Smooth muscle cell (in vitro differentiated cells): ENCODE data around the gene BAG3. TPM values are rescaled to one million over a fixed set of nuclear protein-coding genes. Genes with fewer than 3 reads are reported as not detected.

Source experiments
- DNase-seq: peaks from one replicate; lab custom pipeline; 2025; ENCODE audit not compliant: unreplicated experiment; lab: John Stamatoyannopoulos, UW
- H2AFZ ChIP-seq: fragments of 200-600 bp; sonication (generic); 2 replicates; pipeline ENCODE4 v1.6.0; 2016; ENCODE audit warnings: antibody characterized with exemption, low read depth, mild to moderate bottlenecking
- H3F3A ChIP-seq: fragments of 200-600 bp; sonication (generic); 2 replicates; pipeline ENCODE4 v1.6.0; 2017; ENCODE audit warnings: antibody characterized with exemption, low read depth
- H3K27ac ChIP-seq: fragments of 200-600 bp; sonication (generic); 2 replicates; pipeline ENCODE4 v1.5.1; 2016; ENCODE audit warnings: low read depth, mild to moderate bottlenecking
- H3K27me3 ChIP-seq: fragments of 200-600 bp; sonication (generic); 2 replicates; pipeline ENCODE4 v1.6.1; 2016; ENCODE audit warnings: low read depth, mild to moderate bottlenecking
- H3K36me3 ChIP-seq: fragments of 200-600 bp; sonication (generic); 2 replicates; pipeline ENCODE4 v1.5.1; 2016; ENCODE audit warnings: low read depth
- H3K4me1 ChIP-seq: fragments of 200-600 bp; sonication (generic); 2 replicates; pipeline ENCODE4 v1.5.1; 2016; ENCODE audit warnings: low read depth
- H3K4me2 ChIP-seq: fragments of 200-600 bp; sonication (generic); 2 replicates; pipeline ENCODE4 v1.6.0; 2016; ENCODE audit warnings: mild to moderate bottlenecking
- H3K4me3 ChIP-seq: fragments of 200-600 bp; sonication (generic); 2 replicates; pipeline ENCODE4 v1.5.1; 2016; ENCODE audit warnings: mild to moderate bottlenecking
- H3K79me2 ChIP-seq: fragments of 200-600 bp; sonication (generic); 2 replicates; pipeline ENCODE4 v1.6.0; 2016; ENCODE audit warnings: low read depth, mild to moderate bottlenecking
- H3K9ac ChIP-seq: fragments of 200-600 bp; sonication (generic); 2 replicates; pipeline ENCODE4 v1.6.0; 2016; ENCODE audit warnings: low read depth
- H3K9me3 ChIP-seq: fragments of 200-600 bp; sonication (generic); replicated peaks from 2 replicates; pipeline ENCODE4 v1.5.1; 2016; ENCODE audit warnings: low read depth
- H4K20me1 ChIP-seq: fragments of 200-600 bp; sonication (generic); 2 replicates; pipeline ENCODE4 v1.6.0; 2016; ENCODE audit warnings: low read depth
- WGBS: methylation state at CpG from one replicate; pipeline ENCODE4 v1.1.7; 2016; ENCODE audit warnings: low lambda C conversion rate; 5-methylcytosine and 5-hydroxymethylcytosine counted together
- polyA plus RNA-seq: library from polyadenylated mRNA; unstranded; fragments of >200 nt; fragmentation: Nextera tagmentation; extraction: Ambion mirVana; gene quantifications from 2 replicates; pipeline ENCODE4 v1.2.1, GENCODE V29; 2016
- total RNA-seq: library from RNA; depleted of rRNA; stranded (reverse); fragments of >200 nt; gene quantifications from 2 replicates; pipeline ENCODE4 v1.2.3, GENCODE V29; 2014
- TF ChIP-seq, protein P1 (sequence below): fragments of 200-600 bp; sonication (generic); IDR thresholded peaks from 2 replicates; pipeline ENCODE4 v1.5.1; 2017; ENCODE audit warnings: borderline replicate concordance, mild to moderate bottlenecking, antibody characterized with exemption; ENCODE audit not compliant: insufficient read depth, poor library complexity, severe bottlenecking

BAG3 gene
- total and polyA plus RNA-seq, 2 experiments from 2014 or later = 25.5 to 73.7 TPM

DNA sequence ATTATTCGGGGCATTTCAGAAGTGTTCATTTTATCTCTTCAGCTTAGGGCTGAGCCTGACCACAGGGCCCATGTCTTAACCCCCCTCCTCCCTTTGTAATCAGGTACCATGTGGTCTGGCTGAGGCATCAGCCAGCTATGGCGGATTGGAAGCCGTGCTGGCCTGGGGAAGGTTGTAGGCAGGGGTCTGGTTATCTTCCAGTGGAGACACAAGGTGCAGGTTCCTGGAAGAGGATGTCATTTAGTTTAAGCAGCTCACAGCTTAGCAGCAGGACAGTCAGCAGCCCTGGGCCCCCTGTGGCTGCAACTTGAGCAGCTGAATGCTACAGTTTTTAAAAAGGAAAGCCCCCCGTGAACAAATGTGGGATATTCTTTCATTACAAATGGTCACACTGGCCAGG is 22.1 kb downstream of the BAG3 start:
- no peak for DNase-seq
- H3K9ac ChIP-seq = no peak overlapping the region
- H3K4me2 ChIP-seq = no peak overlapping the region
- peaks cover 7% of the 10 kb centered on the region for H3F3A ChIP-seq
- no peak overlapping the region for H2AFZ ChIP-seq
- H4K20me1 ChIP-seq = peaks cover 97% of the 10 kb centered on the region
- WGBS = 76% methylated on average over 4 of the region's 4 CpGs
- peaks cover 20% of the 10 kb centered on the region for H3K36me3 ChIP-seq
- no peak overlapping the region for H3K27ac ChIP-seq
- no peaks in the 10 kb centered on the region for H3K27me3 ChIP-seq
- no peaks in the 10 kb centered on the region for H3K9me3 ChIP-seq
- TF ChIP-seq, protein P1, sequence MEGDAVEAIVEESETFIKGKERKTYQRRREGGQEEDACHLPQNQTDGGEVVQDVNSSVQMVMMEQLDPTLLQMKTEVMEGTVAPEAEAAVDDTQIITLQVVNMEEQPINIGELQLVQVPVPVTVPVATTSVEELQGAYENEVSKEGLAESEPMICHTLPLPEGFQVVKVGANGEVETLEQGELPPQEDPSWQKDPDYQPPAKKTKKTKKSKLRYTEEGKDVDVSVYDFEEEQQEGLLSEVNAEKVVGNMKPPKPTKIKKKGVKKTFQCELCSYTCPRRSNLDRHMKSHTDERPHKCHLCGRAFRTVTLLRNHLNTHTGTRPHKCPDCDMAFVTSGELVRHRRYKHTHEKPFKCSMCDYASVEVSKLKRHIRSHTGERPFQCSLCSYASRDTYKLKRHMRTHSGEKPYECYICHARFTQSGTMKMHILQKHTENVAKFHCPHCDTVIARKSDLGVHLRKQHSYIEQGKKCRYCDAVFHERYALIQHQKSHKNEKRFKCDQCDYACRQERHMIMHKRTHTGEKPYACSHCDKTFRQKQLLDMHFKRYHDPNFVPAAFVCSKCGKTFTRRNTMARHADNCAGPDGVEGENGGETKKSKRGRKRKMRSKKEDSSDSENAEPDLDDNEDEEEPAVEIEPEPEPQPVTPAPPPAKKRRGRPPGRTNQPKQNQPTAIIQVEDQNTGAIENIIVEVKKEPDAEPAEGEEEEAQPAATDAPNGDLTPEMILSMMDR = no peak
- no peak overlapping the region for H3K4me3 ChIP-seq
- H3K79me2 ChIP-seq = peaks cover 37% of the 10 kb centered on the region
- peaks cover 10% of the 10 kb centered on the region for H3K4me1 ChIP-seq

DNA sequence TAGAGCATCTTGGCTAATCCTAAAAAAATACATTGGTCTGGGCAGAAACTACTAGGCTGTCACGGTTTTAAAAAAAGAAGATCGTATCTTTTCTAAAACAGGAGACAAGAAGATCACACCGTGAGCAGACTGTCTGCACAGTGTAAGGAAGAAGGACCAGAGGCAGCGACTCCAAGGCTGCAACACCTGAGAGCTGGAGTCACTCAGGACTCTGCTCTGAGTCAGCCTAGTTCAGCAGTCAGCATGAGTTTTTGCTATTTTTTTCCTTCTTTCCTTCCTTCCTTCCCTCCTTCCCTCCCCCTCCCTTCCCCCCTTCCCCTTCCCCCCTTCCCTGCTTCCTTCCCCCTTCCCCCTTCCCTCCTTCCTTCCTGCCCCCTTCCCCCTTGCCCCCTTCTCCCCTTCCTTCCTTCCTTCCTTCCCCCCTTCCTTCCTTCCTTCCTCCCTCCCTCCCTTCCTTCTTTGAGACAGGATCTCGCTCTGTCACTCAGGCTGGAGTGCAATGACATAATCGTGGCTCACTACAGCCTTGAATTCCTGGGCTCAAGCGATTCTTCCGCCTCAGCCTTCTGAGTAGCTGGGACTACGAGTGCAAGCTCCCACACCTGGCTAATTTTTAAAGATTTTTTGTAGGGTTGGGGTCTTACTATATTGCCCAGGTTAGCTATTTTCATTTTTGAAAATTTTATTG is 24.4 kb downstream of the BAG3 start:
- DNase-seq = no peak
- no peak overlapping the region for H3K4me2 ChIP-seq
- peaks cover 76% of the 10 kb centered on the region for H4K20me1 ChIP-seq
- H3K79me2 ChIP-seq = peaks cover 14% of the 10 kb centered on the region
- H3F3A ChIP-seq = peaks cover 7% of the 10 kb centered on the region
- no peak overlapping the region for H3K9ac ChIP-seq
- no peaks in the 10 kb centered on the region for H3K9me3 ChIP-seq
- H3K4me3 ChIP-seq = no peak overlapping the region
- H3K4me1 ChIP-seq = peaks cover 6% of the 10 kb centered on the region
- peak overlapping the region; percentile 15 for H3K27ac ChIP-seq
- no peak overlapping the region for H2AFZ ChIP-seq
- peaks cover 20% of the 10 kb centered on the region for H3K36me3 ChIP-seq
- 58% methylated on average over 8 of the region's 9 CpGs for WGBS
- H3K27me3 ChIP-seq = no peaks in the 10 kb centered on the region
- TF ChIP-seq, protein P1 = no peak

DNA sequence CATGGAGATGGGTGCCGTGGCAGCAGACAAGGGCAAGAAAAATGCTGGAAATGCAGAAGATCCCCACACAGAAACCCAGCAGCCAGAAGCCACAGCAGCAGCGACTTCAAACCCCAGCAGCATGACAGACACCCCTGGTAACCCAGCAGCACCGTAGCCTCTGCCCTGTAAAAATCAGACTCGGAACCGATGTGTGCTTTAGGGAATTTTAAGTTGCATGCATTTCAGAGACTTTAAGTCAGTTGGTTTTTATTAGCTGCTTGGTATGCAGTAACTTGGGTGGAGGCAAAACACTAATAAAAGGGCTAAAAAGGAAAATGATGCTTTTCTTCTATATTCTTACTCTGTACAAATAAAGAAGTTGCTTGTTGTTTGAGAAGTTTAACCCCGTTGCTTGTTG is 25.9 kb downstream of the BAG3 start:
- Histone ChIP-seq H3K4me3 (no peak overlapping the region), H3K9me3 (no peaks in the 10 kb centered on the region), H3K4me2 (no peak overlapping the region), H3K9ac (no peak overlapping the region), H3K36me3 (peaks cover 20% of the 10 kb centered on the region), H3K27me3 (no peaks in the 10 kb centered on the region), H2AFZ (no peak overlapping the region), H3F3A (peaks cover 7% of the 10 kb centered on the region), H4K20me1 (peaks cover 61% of the 10 kb centered on the region), H3K79me2 (peaks cover 8% of the 10 kb centered on the region), H3K4me1 (peaks cover 6% of the 10 kb centered on the region), H3K27ac (no peak overlapping the region)
- TF ChIP-seq, protein P1 = no peak
- DNase-seq = no peak
- WGBS = 72% methylated on average over 6 of the region's 6 CpGs
